Measurements from ENCODE around the gene TBC1D1.

GRCh38 chr4:38026158-38026740, 135.4 kb downstream of the TBC1D1 start:
- TF ChIP-seq, protein P1, sequence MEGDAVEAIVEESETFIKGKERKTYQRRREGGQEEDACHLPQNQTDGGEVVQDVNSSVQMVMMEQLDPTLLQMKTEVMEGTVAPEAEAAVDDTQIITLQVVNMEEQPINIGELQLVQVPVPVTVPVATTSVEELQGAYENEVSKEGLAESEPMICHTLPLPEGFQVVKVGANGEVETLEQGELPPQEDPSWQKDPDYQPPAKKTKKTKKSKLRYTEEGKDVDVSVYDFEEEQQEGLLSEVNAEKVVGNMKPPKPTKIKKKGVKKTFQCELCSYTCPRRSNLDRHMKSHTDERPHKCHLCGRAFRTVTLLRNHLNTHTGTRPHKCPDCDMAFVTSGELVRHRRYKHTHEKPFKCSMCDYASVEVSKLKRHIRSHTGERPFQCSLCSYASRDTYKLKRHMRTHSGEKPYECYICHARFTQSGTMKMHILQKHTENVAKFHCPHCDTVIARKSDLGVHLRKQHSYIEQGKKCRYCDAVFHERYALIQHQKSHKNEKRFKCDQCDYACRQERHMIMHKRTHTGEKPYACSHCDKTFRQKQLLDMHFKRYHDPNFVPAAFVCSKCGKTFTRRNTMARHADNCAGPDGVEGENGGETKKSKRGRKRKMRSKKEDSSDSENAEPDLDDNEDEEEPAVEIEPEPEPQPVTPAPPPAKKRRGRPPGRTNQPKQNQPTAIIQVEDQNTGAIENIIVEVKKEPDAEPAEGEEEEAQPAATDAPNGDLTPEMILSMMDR (IDR thresholded peaks at IDR 0.05; ENCODE audit: low read length), result no peak
- no peak for TF ChIP-seq EZH2 (IDR thresholded peaks at IDR 0.05; ENCODE audit: borderline replicate concordance, low read length)
